Neural cell (in vitro differentiated cells): ENCODE results near the gene GPR107. TPM values are rescaled to one million over a fixed set of nuclear protein-coding genes. Genes with fewer than 3 reads are reported as not detected.
A peak's percentile ranks its signal among the peaks of the same experiment; 100 is the strongest.
"Not testable (repeated sequence)": the region's sequence is repeated elsewhere in the genome, so short reads cannot be mapped to it uniquely, and the experiment has no call there.

Experiments
- H2AFZ ChIP-seq: fragments of 200-600, 300-800 bp; sonication (generic), shearing (Covaris generic); 2 replicates; pipeline ENCODE4 v1.6.0; 2014; ENCODE audit warnings: low read depth, mild to moderate bottlenecking, antibody characterized with exemption, low read length, moderate library complexity
- H3F3A ChIP-seq: fragments of 200-600 bp; shearing (Covaris generic); 2 replicates; pipeline ENCODE4 v1.6.1; 2016; ENCODE audit warnings: mild to moderate bottlenecking, moderate library complexity, mixed read lengths, antibody characterized with exemption, low read length; ENCODE audit not compliant: insufficient read depth, poor library complexity, severe bottlenecking
- H3K27ac ChIP-seq: fragments of 200-600, 300-800 bp; sonication (generic), shearing (Covaris generic); 2 replicates; pipeline ENCODE4 v1.5.1; 2014; ENCODE audit warnings: mild to moderate bottlenecking, low read length, moderate library complexity
- H3K27me3 ChIP-seq: fragments of 300-800, 200-600 bp; sonication (generic), shearing (Covaris generic); 2 replicates; pipeline ENCODE4 v1.6.0; 2014; ENCODE audit warnings: mild to moderate bottlenecking, low read depth, low read length, moderate library complexity; ENCODE audit not compliant: insufficient read depth
- H3K36me3 ChIP-seq: fragments of 300-800, 200-600 bp; sonication (generic), shearing (Covaris generic); 2 replicates; pipeline ENCODE4 v1.5.1; 2014; ENCODE audit warnings: mild to moderate bottlenecking, antibody characterized with exemption, low read length, moderate library complexity; ENCODE audit not compliant: insufficient read depth
- H3K4me2 ChIP-seq: fragments of 300-800, 200-600 bp; sonication (generic), shearing (Covaris generic); 2 replicates; pipeline ENCODE4 v1.6.0; 2014; ENCODE audit warnings: mild to moderate bottlenecking, low read length
- H3K4me3 ChIP-seq: fragments of 300-800, 200-600 bp; sonication (generic), shearing (Covaris generic); 2 replicates; pipeline ENCODE4 v1.5.1; 2014; ENCODE audit warnings: mild to moderate bottlenecking, low read length, moderate library complexity
- H3K79me2 ChIP-seq: fragments of 200-600 bp; shearing (Covaris generic); replicated peaks from 2 replicates; pipeline ENCODE4 v1.6.0; 2014; ENCODE audit warnings: mild to moderate bottlenecking, low read length, moderate library complexity; ENCODE audit not compliant: insufficient read depth
- H3K9ac ChIP-seq: fragments of 300-800, 200-600 bp; sonication (generic), shearing (Covaris generic); 2 replicates; pipeline ENCODE4 v1.6.1; 2016; ENCODE audit warnings: mild to moderate bottlenecking, low read length, mixed read lengths
- H3K9me2 ChIP-seq: fragments of 200-600 bp; shearing (Covaris generic); 2 replicates; pipeline ENCODE4 v1.6.1; 2016; ENCODE audit warnings: mild to moderate bottlenecking, low read length, mixed read lengths; ENCODE audit not compliant: insufficient read depth
- H3K9me3 ChIP-seq: fragments of 200-600, 300-800 bp; sonication (generic), shearing (Covaris generic); 2 replicates; pipeline ENCODE4 v1.6.1; 2016; ENCODE audit warnings: mild to moderate bottlenecking, mixed run types, low read length, moderate library complexity, mixed read lengths
- H4K20me1 ChIP-seq: fragments of 200-600 bp; shearing (Covaris generic); 2 replicates; pipeline ENCODE4 v1.6.1; 2016; ENCODE audit warnings: mild to moderate bottlenecking, mixed run types; ENCODE audit not compliant: insufficient read depth
- CTCF ChIP-seq: fragments of 450-650 bp; IDR thresholded peaks from 2 replicates; pipeline ENCODE4 v1.5.1; 2014; ENCODE audit warnings: antibody characterized with exemption, mild to moderate bottlenecking, moderate library complexity; ENCODE audit not compliant: poor library complexity, severe bottlenecking
- EP300 ChIP-seq: fragments of 450-650 bp; conservative IDR thresholded peaks from 2 replicates; pipeline ENCODE4 v1.6.1; 2014; ENCODE audit warnings: antibody characterized with exemption, mild to moderate bottlenecking, moderate library complexity; ENCODE audit not compliant: poor library complexity, severe bottlenecking
- EZH2 ChIP-seq: fragments of 200-600, 300-800 bp; shearing (Covaris generic), sonication (generic); IDR thresholded peaks from 2 replicates; pipeline ENCODE4 v1.6.1; 2014; ENCODE audit warnings: antibody characterized with exemption, low read length, borderline replicate concordance, mild to moderate bottlenecking; ENCODE audit not compliant: insufficient read depth, poor library complexity, severe bottlenecking
- MXI1 ChIP-seq: fragments of 450-650 bp; conservative IDR thresholded peaks from 2 replicates; pipeline ENCODE4 v1.6.1; 2014; ENCODE audit warnings: antibody characterized with exemption, mild to moderate bottlenecking; ENCODE audit not compliant: poor library complexity, severe bottlenecking
- POLR2AphosphoS5 ChIP-seq: IDR thresholded peaks from 2 replicates; pipeline ENCODE4 v1.6.1; 2012
- RAD21 ChIP-seq: fragments of 450-650 bp; conservative IDR thresholded peaks from 2 replicates; pipeline ENCODE4 v1.6.1; 2014; ENCODE audit warnings: antibody characterized with exemption, mild to moderate bottlenecking, moderate library complexity
- REST ChIP-seq: IDR thresholded peaks from 2 replicates; pipeline ENCODE4 v1.6.1; 2012; ENCODE audit warnings: borderline replicate concordance
- SMC3 ChIP-seq: fragments of 450-650 bp; conservative IDR thresholded peaks from 2 replicates; pipeline ENCODE4 v1.6.1; 2014; ENCODE audit warnings: antibody characterized with exemption, mild to moderate bottlenecking, moderate library complexity; ENCODE audit not compliant: poor library complexity
- TAF1 ChIP-seq: IDR thresholded peaks from 2 replicates; pipeline ENCODE4 v1.6.1; 2012; ENCODE audit warnings: low read depth
- polyA minus RNA-seq: library from RNA; depleted of rRNA, polyadenylated mRNA; stranded (reverse); fragments of >200 nt; gene quantifications from 2 replicates; pipeline ENCODE4 v1.2.3, GENCODE V29; 2014
- polyA plus RNA-seq: library from polyadenylated mRNA; depleted of rRNA; stranded (reverse); fragments of >200 nt; gene quantifications from 2 replicates; pipeline ENCODE4 v1.2.3, GENCODE V29; 2014

The GPR107 gene
- polyA plus RNA-seq (21.5 and 28.6 TPM in 2 replicates), polyA minus RNA-seq (44.9 and 50.6 TPM in 2 replicates)

GRCh38 chr9:130053504-130054324, at the start of gene GPR107:
Gene GPR107, plus strand, starts transcription at chr9:130053906. Its CDS starts 27 bp downstream, at chr9:130053933.
- Histone ChIP-seq H3F3A (no peaks in the 10 kb centered on the region), H3K9me2 (no peaks in the 10 kb centered on the region), H3K79me2 (peaks cover 37% of the 10 kb centered on the region), H3K9ac (peak within 1 kb of the TSS; percentile 87), H3K27ac (peak within 1 kb of the TSS; percentile 81), H3K4me3 (peak within 1 kb of the TSS; percentile 83), H3K36me3 (no peaks in the 10 kb centered on the region), H3K9me3 (no peaks in the 10 kb centered on the region), H4K20me1 (no peaks in the 10 kb centered on the region), H3K27me3 (no peaks in the 10 kb centered on the region), H3K4me2 (peak within 1 kb of the TSS; percentile 91), H2AFZ (peak within 1 kb of the TSS; percentile 81)
- TF ChIP-seq CTCF (no peak), SMC3 (peak; percentile 40), REST (peak; percentile 12), POLR2AphosphoS5 (peak; percentile 75), EZH2 (no peak), MXI1 (peak; percentile 72), EP300 (peak; percentile 33), RAD21 (no peak), TAF1 (peak; percentile 52)

- no peak overlapping the region for H3K27ac ChIP-seq
- H3K27me3 ChIP-seq = no peaks in the 10 kb centered on the region
- TF ChIP-seq POLR2AphosphoS5 = no peak
- H3K4me3 ChIP-seq = no peak overlapping the region
- no peaks in the 10 kb centered on the region for H4K20me1 ChIP-seq
- H3K4me2 ChIP-seq = no peak overlapping the region
- H3K9me2 ChIP-seq = no peaks in the 10 kb centered on the region
- no peaks in the 10 kb centered on the region for H3K9me3 ChIP-seq
- H3K9ac ChIP-seq = no peak overlapping the region
- H2AFZ ChIP-seq = no peak overlapping the region
- no peaks in the 10 kb centered on the region for H3F3A ChIP-seq
- H3K36me3 ChIP-seq = no peaks in the 10 kb centered on the region
- peaks cover 3% of the 10 kb centered on the region for H3K79me2 ChIP-seq
These were observed 49.7 kb upstream of the GPR107 start for GRCh38 chr9:130003943-130004552.

- not testable (repeated sequence) for H3K4me3 ChIP-seq, H3K9me2 ChIP-seq, H3K36me3 ChIP-seq, H3K79me2 ChIP-seq, H4K20me1 ChIP-seq, H3K4me2 ChIP-seq, H3K9ac ChIP-seq, H3K27ac ChIP-seq, H3K9me3 ChIP-seq, H3K27me3 ChIP-seq, H2AFZ ChIP-seq, H3F3A ChIP-seq
These were observed 46.8 kb upstream of the GPR107 start for GRCh38 chr9:130006952-130007351.
